ENCODE measurements around the gene SLC23A2. TPM values are rescaled to one million over a fixed set of nuclear protein-coding genes. Genes with fewer than 3 reads are reported as not detected.
A peak's percentile ranks its signal among the peaks of the same experiment; 100 is the strongest.

Gene SLC23A2
- total and polyA plus RNA-seq, 4 donors: 9.1 to 48.4 (median 14.7) TPM

DNA sequence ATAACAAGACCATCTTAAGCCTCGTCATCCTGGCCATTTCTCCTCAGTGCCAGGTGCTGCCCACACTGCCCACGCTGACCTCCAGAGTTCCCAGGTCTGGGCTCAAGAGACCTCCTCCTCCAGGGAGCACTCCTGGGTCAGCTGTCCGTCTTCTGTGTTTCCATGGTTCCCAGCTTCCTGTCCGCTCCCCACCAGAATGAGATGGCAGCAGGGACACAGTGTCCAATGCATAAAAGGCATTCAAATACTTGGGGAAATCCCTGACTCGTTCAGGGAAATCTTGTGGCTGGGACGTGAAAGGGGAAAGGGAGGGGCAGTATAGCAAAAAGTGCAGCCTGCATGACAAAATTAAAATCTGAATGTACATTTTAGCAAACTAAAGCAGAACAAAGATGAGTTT is 54.3 kb downstream of the SLC23A2 start:
- DNase-seq (ENCODE audit: low spot score): no peak
- 78% methylated on average over 6 of the region's 6 CpGs for WGBS
- Histone ChIP-seq H3K9ac (ENCODE audit: low read depth in 1 of 2, low read length in 2 of 2) (no peak overlapping the region), H3K36me3 (ENCODE audit: control insufficient read depth in 4 of 4, insufficient read depth in 3 of 4, low read depth in 1 of 4, low read length in 3 of 4) (peaks cover 0 to 9% (median 3%) of the 10 kb centered on the region in 4 donors), H3K27ac (ENCODE audit: low read depth in 1 of 2, low read length in 2 of 2) (no peak overlapping the region), H3K4me3 (ENCODE audit: low read depth in 1 of 3, low read length in 3 of 3) (no peak overlapping the region), H3K4me1 (ENCODE audit: control insufficient read depth in 4 of 4, insufficient read depth in 4 of 4, low read length in 3 of 4) (peaks cover 3 to 29% (median 18%) of the 10 kb centered on the region in 4 donors), H3K27me3 (ENCODE audit: control insufficient read depth in 4 of 4, insufficient read depth in 4 of 4, low read length in 3 of 4) (no peaks in the 10 kb centered on the region), H3K9me3 (ENCODE audit: control insufficient read depth in 4 of 4, low read length in 3 of 4) (no peaks in the 10 kb centered on the region)
- TF ChIP-seq, protein P1, sequence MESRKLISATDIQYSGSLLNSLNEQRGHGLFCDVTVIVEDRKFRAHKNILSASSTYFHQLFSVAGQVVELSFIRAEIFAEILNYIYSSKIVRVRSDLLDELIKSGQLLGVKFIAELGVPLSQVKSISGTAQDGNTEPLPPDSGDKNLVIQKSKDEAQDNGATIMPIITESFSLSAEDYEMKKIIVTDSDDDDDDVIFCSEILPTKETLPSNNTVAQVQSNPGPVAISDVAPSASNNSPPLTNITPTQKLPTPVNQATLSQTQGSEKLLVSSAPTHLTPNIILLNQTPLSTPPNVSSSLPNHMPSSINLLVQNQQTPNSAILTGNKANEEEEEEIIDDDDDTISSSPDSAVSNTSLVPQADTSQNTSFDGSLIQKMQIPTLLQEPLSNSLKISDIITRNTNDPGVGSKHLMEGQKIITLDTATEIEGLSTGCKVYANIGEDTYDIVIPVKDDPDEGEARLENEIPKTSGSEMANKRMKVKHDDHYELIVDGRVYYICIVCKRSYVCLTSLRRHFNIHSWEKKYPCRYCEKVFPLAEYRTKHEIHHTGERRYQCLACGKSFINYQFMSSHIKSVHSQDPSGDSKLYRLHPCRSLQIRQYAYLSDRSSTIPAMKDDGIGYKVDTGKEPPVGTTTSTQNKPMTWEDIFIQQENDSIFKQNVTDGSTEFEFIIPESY (IDR thresholded peaks at IDR 0.05): no peak
- TF ChIP-seq SP1 (IDR thresholded peaks at IDR 0.05): peak; percentile 7
- TF ChIP-seq, protein P2, sequence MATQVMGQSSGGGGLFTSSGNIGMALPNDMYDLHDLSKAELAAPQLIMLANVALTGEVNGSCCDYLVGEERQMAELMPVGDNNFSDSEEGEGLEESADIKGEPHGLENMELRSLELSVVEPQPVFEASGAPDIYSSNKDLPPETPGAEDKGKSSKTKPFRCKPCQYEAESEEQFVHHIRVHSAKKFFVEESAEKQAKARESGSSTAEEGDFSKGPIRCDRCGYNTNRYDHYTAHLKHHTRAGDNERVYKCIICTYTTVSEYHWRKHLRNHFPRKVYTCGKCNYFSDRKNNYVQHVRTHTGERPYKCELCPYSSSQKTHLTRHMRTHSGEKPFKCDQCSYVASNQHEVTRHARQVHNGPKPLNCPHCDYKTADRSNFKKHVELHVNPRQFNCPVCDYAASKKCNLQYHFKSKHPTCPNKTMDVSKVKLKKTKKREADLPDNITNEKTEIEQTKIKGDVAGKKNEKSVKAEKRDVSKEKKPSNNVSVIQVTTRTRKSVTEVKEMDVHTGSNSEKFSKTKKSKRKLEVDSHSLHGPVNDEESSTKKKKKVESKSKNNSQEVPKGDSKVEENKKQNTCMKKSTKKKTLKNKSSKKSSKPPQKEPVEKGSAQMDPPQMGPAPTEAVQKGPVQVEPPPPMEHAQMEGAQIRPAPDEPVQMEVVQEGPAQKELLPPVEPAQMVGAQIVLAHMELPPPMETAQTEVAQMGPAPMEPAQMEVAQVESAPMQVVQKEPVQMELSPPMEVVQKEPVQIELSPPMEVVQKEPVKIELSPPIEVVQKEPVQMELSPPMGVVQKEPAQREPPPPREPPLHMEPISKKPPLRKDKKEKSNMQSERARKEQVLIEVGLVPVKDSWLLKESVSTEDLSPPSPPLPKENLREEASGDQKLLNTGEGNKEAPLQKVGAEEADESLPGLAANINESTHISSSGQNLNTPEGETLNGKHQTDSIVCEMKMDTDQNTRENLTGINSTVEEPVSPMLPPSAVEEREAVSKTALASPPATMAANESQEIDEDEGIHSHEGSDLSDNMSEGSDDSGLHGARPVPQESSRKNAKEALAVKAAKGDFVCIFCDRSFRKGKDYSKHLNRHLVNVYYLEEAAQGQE (IDR thresholded peaks at IDR 0.05): no peak

DNA sequence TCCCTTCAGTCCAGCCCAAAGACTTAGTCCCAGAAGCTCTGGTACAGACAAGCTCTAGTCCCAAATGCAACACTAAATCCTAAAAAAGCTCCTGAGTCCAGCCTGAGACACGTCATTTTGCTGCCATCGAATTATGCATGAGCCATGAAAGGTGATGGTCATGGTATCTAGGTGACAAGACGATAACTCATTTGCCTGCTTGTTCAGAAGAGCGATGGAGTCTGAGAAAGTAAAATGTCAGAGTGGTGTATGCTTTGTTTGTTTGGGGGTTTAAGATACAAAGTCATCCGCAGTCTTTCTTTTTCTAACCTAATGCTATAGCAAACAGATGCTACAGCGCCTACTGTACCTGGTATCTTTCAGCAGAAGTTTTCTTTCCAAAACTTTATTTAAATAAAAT is 54.7 kb downstream of the SLC23A2 start:
- H3K27ac ChIP-seq (ENCODE audit: low read depth in 1 of 2, low read length in 2 of 2): no peak overlapping the region
- H3K9ac ChIP-seq (ENCODE audit: low read depth in 1 of 2, low read length in 2 of 2): no peak overlapping the region
- peaks cover 3 to 29% (median 18%) of the 10 kb centered on the region in 4 donors for H3K4me1 ChIP-seq (ENCODE audit: control insufficient read depth in 4 of 4, insufficient read depth in 4 of 4, low read length in 3 of 4)
- no peaks in the 10 kb centered on the region for H3K9me3 ChIP-seq (ENCODE audit: control insufficient read depth in 4 of 4, low read length in 3 of 4)
- no peaks in the 10 kb centered on the region for H3K27me3 ChIP-seq (ENCODE audit: control insufficient read depth in 4 of 4, insufficient read depth in 4 of 4, low read length in 3 of 4)
- WGBS: 97% methylated on average over 6 of the region's 6 CpGs
- H3K4me3 ChIP-seq (ENCODE audit: low read depth in 1 of 3, low read length in 3 of 3): no peak overlapping the region
- TF ChIP-seq NR2F2 (IDR thresholded peaks at IDR 0.05) (no peak), JUND (IDR thresholded peaks at IDR 0.05) (no peak), FOXA1 (IDR thresholded peaks at IDR 0.05) (no peak), RXRA (IDR thresholded peaks at IDR 0.05) (no peak), RAD21 (IDR thresholded peaks at IDR 0.05) (no peak), TAF1 (conservative IDR thresholded peaks at IDR 0.05) (no peak), FOXA2 (IDR thresholded peaks at IDR 0.05) (no peak), EGR1 (IDR thresholded peaks at IDR 0.05; ENCODE audit: low read depth in 2 of 2) (no peak), HNF4G (IDR thresholded peaks at IDR 0.05) (no peak), GABPA (IDR thresholded peaks at IDR 0.05 in 1 of 2, conservative IDR thresholded peaks at IDR 0.05 in 1 of 2) (no peak)
- TF ChIP-seq, protein P1 (IDR thresholded peaks at IDR 0.05): no peak
- TF ChIP-seq, protein P3, sequence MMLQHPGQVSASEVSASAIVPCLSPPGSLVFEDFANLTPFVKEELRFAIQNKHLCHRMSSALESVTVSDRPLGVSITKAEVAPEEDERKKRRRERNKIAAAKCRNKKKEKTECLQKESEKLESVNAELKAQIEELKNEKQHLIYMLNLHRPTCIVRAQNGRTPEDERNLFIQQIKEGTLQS (IDR thresholded peaks at IDR 0.05): no peak
- TF ChIP-seq, protein P4, sequence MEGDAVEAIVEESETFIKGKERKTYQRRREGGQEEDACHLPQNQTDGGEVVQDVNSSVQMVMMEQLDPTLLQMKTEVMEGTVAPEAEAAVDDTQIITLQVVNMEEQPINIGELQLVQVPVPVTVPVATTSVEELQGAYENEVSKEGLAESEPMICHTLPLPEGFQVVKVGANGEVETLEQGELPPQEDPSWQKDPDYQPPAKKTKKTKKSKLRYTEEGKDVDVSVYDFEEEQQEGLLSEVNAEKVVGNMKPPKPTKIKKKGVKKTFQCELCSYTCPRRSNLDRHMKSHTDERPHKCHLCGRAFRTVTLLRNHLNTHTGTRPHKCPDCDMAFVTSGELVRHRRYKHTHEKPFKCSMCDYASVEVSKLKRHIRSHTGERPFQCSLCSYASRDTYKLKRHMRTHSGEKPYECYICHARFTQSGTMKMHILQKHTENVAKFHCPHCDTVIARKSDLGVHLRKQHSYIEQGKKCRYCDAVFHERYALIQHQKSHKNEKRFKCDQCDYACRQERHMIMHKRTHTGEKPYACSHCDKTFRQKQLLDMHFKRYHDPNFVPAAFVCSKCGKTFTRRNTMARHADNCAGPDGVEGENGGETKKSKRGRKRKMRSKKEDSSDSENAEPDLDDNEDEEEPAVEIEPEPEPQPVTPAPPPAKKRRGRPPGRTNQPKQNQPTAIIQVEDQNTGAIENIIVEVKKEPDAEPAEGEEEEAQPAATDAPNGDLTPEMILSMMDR (IDR thresholded peaks at IDR 0.05; ENCODE audit: low read depth, low read length, missing input control): no peak
- DNase-seq (ENCODE audit: low spot score): no peak
- H3K36me3 ChIP-seq (ENCODE audit: control insufficient read depth in 4 of 4, insufficient read depth in 3 of 4, low read depth in 1 of 4, low read length in 3 of 4): peaks cover 0 to 9% (median 3%) of the 10 kb centered on the region in 4 donors

Data from liver (tissue), 9 donors.